Esophagus mucosa (tissue), 1 donor: ENCODE measurements around the gene SLC25A26. TPM values are rescaled to one million over a fixed set of nuclear protein-coding genes. Genes with fewer than 3 reads are reported as not detected.
"Not testable (repeated sequence)": the region's sequence is repeated elsewhere in the genome, so short reads cannot be mapped to it uniquely, and the experiment has no call there.

Experiments
- ATAC-seq: fragments of 200-7000 bp; cut with Tn5 transposase; one replicate; pipeline ENCODE4 v1.9.1; 2020
- total RNA-seq: library from RNA; stranded (reverse); gene quantifications from one replicate; pipeline ENCODE4 v1.2.4, GENCODE V29; 2023
- donor health status: DM: yes; HTN: yes; CAD: no.

The SLC25A26 gene
- total RNA-seq, 1 donor from 2014 or later = 14.4 TPM

DNA sequence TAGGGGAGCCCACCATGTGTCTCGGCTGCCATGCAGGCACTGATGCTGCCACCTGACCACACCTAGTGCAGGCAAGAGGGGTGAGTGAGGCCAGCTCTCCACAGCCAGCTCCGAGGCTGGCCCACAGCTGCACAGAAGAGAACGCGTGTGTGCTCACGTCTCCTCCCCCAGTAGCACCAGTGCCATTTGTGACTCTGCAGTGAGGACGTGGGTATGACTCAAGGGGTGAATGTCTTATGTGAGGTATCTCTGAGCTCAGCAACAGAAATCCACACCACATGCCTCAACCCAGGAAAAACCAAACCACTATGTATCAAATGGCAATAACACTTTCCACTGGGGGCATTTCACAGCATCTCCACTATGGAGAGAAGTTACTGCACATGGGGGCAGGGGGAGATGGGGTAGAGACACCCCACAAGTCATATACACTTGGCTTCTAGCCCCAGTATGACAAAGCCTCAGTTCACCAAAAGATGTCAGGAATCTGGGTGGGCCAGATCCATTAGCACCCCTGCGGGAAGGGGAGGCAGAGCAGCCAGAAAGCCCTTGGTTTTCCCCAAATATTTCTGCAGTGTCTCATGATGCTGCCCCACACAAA is 192.4 kb downstream of the SLC25A26 start:
- no peak for ATAC-seq

DNA sequence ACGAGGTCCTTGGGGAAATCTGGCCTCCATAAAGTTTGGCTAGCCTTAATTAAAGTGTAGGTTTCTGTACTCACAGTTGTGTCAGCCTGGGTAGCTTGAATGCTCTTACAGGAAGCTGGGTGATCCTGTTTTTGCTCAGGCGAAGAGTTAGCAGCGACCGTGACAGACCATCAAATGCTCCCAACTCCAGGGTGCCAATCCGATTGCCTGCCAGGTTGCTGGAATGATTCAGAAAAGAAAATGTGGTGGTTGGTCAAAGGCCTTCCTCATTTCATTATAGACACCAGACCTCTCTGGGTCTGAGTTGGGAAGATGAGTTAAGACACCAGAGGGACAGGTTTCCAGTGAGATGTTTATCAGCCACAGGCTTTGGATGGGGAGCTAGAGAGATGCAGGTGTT is 194.0 kb downstream of the SLC25A26 start:
- no peak for ATAC-seq

- ATAC-seq = no peak
Measured at GRCh38 chr3:66415867-66416428, 195.1 kb downstream of the SLC25A26 start.

- no peak for ATAC-seq
Measured at GRCh38 chr3:66416556-66417304, 195.9 kb downstream of the SLC25A26 start.

DNA sequence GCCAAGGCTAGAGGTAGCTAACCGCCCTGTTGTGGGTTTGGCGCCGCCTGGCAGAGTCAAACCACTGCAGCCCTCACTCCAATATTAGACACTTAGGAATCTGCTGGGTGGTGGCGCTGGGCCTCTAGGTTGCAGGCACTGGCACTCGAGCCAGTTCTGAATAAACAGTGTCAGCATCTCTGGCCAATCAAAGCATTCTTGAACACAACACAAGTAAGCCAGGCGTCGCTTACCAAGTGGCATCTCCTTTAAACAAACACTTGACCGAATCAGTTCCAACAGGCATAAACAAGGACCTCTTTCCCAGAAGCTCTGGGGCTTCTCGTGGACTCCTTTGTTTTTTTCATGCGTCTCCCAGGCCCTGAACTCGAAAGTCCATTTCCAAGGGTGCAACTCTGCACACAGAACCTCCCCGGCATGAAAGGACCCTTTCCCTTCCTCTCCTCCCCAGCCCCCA is 197.7 kb downstream of the SLC25A26 start:
- no peak for ATAC-seq

GRCh38 chr3:66419036-66419435 is 198.2 kb downstream of the SLC25A26 start:
- ATAC-seq = no peak

DNA sequence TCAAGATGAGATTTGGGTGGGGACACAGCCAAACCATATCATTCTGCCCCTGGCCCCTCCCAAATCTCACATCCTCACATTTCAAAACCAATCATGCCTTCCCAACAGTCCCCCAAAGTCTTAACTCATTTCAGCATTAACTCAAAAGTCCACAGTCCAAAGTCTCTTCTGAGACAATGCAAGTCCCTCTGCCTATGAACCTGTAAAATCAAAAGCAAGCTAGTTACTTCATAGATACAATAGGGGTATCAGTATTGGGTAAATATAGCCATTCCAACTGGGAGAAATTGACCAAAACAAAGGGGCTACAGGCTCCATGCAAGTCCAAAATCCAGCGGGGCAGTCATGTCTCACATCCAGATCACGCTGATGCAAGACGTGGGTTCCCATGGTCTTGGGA is 200.3 kb downstream of the SLC25A26 start:
- ATAC-seq = not testable (repeated sequence)

DNA sequence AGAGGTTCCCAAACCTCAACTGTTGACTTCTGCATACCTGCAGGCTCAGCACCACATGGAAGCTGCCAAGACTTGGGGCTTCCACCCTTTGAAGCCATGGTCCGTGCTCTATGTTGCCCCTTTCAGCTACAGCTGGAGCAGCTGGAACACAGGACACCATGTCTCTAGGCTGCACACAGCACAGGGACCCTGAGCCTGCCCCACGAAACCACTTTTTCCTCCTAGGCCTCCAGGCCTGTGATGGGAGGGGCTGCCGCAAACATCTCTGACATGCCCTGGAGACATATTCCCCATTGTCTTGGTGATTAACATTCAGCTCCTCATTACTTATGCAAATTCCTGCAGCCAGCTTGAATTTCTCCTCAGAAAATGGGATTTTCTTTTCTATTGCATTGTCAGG is 201.1 kb downstream of the SLC25A26 start:
- not testable (repeated sequence) for ATAC-seq

DNA sequence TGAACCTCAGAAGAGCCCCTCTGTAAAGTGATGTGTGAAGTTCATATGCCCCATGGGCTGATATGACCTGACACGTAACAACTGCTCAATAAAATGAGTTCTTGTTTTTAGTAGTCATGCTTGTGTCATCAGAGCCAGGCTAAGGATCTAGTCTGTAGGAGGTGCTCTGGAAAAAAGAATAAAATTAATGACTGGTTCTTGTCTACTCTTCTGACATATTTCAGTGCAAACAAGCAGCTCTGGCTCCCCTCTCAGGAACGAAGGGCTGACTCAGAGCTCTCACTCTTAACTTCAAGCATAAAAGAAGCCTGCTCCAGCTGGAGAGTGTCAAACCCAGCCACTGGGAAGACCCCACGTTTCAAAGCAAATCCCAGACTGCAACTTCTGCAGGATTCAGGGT is 203.0 kb downstream of the SLC25A26 start:
- ATAC-seq = no peak

GRCh38 chr3:66425032-66425431 is 204.2 kb downstream of the SLC25A26 start:
- ATAC-seq = no peak

- ATAC-seq = no peak
Measured at GRCh38 chr3:66425576-66426114, 204.8 kb downstream of the SLC25A26 start.

DNA sequence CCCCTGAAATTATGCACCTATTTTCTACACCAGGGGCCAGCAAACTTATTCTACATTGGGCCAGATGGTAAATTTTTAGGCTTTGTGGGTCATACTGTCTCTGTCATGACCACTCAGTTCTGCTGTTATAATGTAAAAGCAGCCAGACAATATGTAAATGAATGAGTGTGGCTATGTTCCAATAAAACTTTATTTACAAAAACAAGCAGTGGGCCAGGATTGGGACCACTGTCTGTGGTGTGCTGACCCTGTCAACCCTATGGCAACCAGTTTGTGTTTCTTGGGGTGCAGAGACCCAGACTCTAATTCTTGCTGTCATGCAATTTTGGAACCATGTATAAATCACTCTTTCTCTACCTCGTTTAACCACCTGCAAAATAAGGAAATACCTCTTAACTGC is 205.3 kb downstream of the SLC25A26 start:
- no peak for ATAC-seq

DNA sequence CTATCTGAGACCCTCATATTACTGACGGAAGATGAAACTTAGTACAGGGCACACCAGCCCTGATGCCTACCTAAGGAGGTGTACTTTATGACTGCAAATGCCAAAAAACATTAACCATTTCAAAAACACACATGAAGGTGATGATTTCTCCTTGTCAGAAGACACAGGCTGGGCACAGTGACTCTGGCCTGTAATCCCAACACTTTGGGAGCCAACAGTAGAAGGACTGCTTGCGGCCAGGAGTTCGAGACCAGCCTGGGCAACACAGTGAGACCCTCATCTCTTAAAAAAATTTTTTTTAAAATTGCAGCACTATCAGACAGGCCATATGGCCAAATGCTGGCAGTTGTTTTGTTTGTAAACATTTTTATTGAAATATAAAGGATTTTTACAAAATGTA is 206.6 kb downstream of the SLC25A26 start:
- no peak for ATAC-seq

DNA sequence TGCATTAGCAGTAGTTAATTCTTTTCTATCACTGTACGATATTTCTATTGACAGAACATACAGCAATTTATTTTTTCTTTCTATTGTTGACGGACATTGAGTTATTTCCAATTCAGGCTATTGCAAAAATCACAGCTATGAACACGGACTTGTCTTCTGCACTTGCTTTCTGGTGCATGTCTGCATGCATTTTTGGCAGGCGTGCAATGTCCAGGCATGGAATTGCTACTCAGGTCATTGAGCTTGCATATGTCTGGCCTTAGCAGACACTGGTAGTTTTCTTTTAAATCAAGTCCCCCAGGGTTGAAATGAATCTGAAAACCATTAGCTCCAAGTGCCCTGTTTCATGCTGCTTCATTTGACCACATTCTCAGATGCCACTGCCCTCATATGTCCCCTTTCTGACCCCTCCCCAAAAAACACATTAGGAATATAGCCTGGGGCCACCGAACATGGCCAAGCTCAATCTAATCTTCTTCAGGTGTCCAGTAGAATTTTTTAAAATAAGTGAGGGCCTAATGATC is 207.2 kb downstream of the SLC25A26 start:
- ATAC-seq = no peak

Other genes starting within 250 kb of the SLC25A26 start
- gene MAGI1, start 182.1 kb upstream of the SLC25A26 start, total RNA-seq = 13.7 TPM